ENCODE results near the gene STK11IP. TPM values are rescaled to one million over a fixed set of nuclear protein-coding genes. Genes with fewer than 3 reads are reported as not detected.

Gene STK11IP
- total RNA-seq, 1 donor: 22.1 TPM

- no peaks in the 10 kb centered on the region for H3K79me2 ChIP-seq (ENCODE audit: insufficient read depth, low read length)
- H3K4me3 ChIP-seq (ENCODE audit: insufficient read depth, low read length): peak within 1 kb of the TSS; percentile 66
- DNase-seq (ENCODE audit: insufficient read length, low spot score, missing footprints): peak; percentile 98
- no peaks in the 10 kb centered on the region for H4K20me1 ChIP-seq (ENCODE audit: insufficient read depth, low read length)
- no peak within 1 kb of the TSS for H3K27ac ChIP-seq (ENCODE audit: low read depth, low read length)
- no peaks in the 10 kb centered on the region for H3K4me1 ChIP-seq (ENCODE audit: insufficient read depth, low read length)
- H2AFZ ChIP-seq (ENCODE audit: low read length): no peak within 1 kb of the TSS
- H3K36me3 ChIP-seq (ENCODE audit: insufficient read depth, low read length): no peaks in the 10 kb centered on the region
- peaks cover 8% of the 10 kb centered on the region for H3K27me3 ChIP-seq (ENCODE audit: insufficient read depth, low read length)
- H3K4me2 ChIP-seq (ENCODE audit: insufficient read depth, low read length): peak within 1 kb of the TSS; percentile 63
- no peaks in the 10 kb centered on the region for H3K9me3 ChIP-seq (ENCODE audit: low read depth, low read length)
- TF ChIP-seq CTCF (IDR thresholded peaks at IDR 0.05; ENCODE audit: extremely low read depth, low read depth, low read length): no peak
These were observed 29.7 kb downstream of the STK11IP start, which contains the start of gene SLC4A3 for GRCh38 chr2:219627103-219628100. Gene SLC4A3, plus strand, starts transcription at chr2:219627630. Its CDS starts 363 bp downstream, at chr2:219627993.

DNA sequence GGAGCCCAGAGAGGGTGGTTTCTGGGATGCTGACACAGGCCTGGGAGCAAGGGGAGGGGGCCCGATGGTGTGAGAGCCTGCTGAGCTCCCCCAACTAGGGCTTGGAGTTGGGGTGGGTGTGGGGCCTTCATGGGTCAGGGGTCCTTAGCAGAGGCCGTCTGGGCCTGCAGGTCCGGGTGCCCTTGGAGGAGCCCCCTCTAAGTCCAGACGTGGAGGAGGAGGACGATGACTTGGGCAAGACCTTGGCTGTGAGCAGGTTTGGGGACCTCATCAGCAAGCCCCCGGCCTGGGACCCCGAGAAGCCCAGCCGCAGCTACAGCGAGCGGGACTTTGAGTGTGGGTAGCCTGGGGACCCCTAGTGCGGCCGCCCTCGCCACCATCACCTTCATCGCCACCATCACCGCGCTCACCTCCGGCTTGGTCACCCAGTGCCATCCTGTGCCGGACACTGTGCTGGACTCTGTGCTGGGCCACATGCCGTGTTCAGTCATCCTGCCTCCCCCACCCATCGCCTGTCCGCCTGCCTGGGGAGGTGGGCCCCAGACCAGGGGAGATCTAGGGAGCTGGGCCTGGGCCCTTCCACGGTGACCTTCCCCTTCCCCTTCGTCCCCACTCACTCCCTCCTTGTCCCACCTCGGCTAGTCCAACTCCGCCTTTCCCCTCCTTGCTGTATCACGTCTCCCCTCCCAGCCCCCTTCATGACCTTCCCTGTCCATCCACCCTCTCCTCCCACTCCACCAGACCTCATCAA lies 30.8 kb downstream of the STK11IP start:
- peak overlapping the region; percentile 66 for H3K4me3 ChIP-seq (ENCODE audit: insufficient read depth, low read length)
- H4K20me1 ChIP-seq (ENCODE audit: insufficient read depth, low read length): no peaks in the 10 kb centered on the region
- no peaks in the 10 kb centered on the region for H3K36me3 ChIP-seq (ENCODE audit: insufficient read depth, low read length)
- no peak overlapping the region for H2AFZ ChIP-seq (ENCODE audit: low read length)
- peak overlapping the region; percentile 63 for H3K4me2 ChIP-seq (ENCODE audit: insufficient read depth, low read length)
- H3K27ac ChIP-seq (ENCODE audit: low read depth, low read length): no peak overlapping the region
- TF ChIP-seq CTCF (IDR thresholded peaks at IDR 0.05; ENCODE audit: extremely low read depth, low read depth, low read length): no peak
- no peaks in the 10 kb centered on the region for H3K4me1 ChIP-seq (ENCODE audit: insufficient read depth, low read length)
- H3K27me3 ChIP-seq (ENCODE audit: insufficient read depth, low read length): peaks cover 8% of the 10 kb centered on the region
- DNase-seq (ENCODE audit: insufficient read length, low spot score, missing footprints): no peak
- H3K9me3 ChIP-seq (ENCODE audit: low read depth, low read length): no peaks in the 10 kb centered on the region
- H3K79me2 ChIP-seq (ENCODE audit: insufficient read depth, low read length): no peaks in the 10 kb centered on the region

GRCh38 chr2:219628986-219629901 lies 31.6 kb downstream of the STK11IP start:
- H3K4me2 ChIP-seq (ENCODE audit: insufficient read depth, low read length): no peak overlapping the region
- peaks cover 8% of the 10 kb centered on the region for H3K27me3 ChIP-seq (ENCODE audit: insufficient read depth, low read length)
- TF ChIP-seq CTCF (IDR thresholded peaks at IDR 0.05; ENCODE audit: extremely low read depth, low read depth, low read length): no peak

More at GRCh38 chr2:219628986-219629901, 31.6 kb downstream of the STK11IP start:
- H3K36me3 ChIP-seq (ENCODE audit: insufficient read depth, low read length): no peaks in the 10 kb centered on the region
- DNase-seq (ENCODE audit: insufficient read length, low spot score, missing footprints): peak; percentile 84
- H3K79me2 ChIP-seq (ENCODE audit: insufficient read depth, low read length): no peaks in the 10 kb centered on the region
- H3K27ac ChIP-seq (ENCODE audit: low read depth, low read length): no peak overlapping the region
- no peaks in the 10 kb centered on the region for H3K4me1 ChIP-seq (ENCODE audit: insufficient read depth, low read length)
- H4K20me1 ChIP-seq (ENCODE audit: insufficient read depth, low read length): no peaks in the 10 kb centered on the region
- no peak overlapping the region for H3K4me3 ChIP-seq (ENCODE audit: insufficient read depth, low read length)
- no peaks in the 10 kb centered on the region for H3K9me3 ChIP-seq (ENCODE audit: low read depth, low read length)
- no peak overlapping the region for H2AFZ ChIP-seq (ENCODE audit: low read length)
